ENCODE data around the gene TSPAN5. TPM values are rescaled to one million over a fixed set of nuclear protein-coding genes. Genes with fewer than 3 reads are reported as not detected.

Gene TSPAN5
- total RNA-seq, 1 experiment from 2014 or later: 18.5 TPM

- POLR2A ChIA-PET: interaction anchor here (0.6 to 1.1 kb wide), 4 partner anchors 10 to 1345 kb away, joined by 3 to 4 read pairs (median 4); partner anchors contain the start of gene TSPAN5
- peaks cover 36% of the 10 kb centered on the region for H3K4me1 Mint-ChIP-seq (ENCODE audit: insufficient read depth, unreplicated experiment)
- no peak overlapping the region for H3K4me3 Mint-ChIP-seq (ENCODE audit: unreplicated experiment)
- H3K27ac Mint-ChIP-seq (ENCODE audit: low read depth, unreplicated experiment): no peak overlapping the region
- no peak for TF ChIP-seq CTCF (IDR thresholded peaks at IDR 0.05; ENCODE audit: unreplicated experiment)
- no peaks in the 10 kb centered on the region for H3K9me3 Mint-ChIP-seq (ENCODE audit: unreplicated experiment)
- CTCF ChIA-PET: interaction anchor here (0.7 to 1.1 kb wide), 3 partner anchors 8 to 157 kb away, joined by 3 read pairs; no protein-coding TSS in a partner anchor
- DNase-seq (ENCODE audit: unreplicated experiment): no peak
- H3K27me3 Mint-ChIP-seq (ENCODE audit: insufficient read depth, unreplicated experiment): no peaks in the 10 kb centered on the region
- BruUV-seq (replicated peaks): no TSS peak
- H3K36me3 Mint-ChIP-seq (ENCODE audit: insufficient read depth, unreplicated experiment): no peaks in the 10 kb centered on the region
- intact Hi-C loops (cut with micrococcal nuclease): no loop called here
Measured at GRCh38 chr4:98624642-98625041, 33.8 kb downstream of the TSPAN5 start.

GRCh38 chr4:98624144-98624543, 34.3 kb downstream of the TSPAN5 start:
- DNase-seq (ENCODE audit: unreplicated experiment): no peak
- Mint-ChIP-seq H3K9me3 (ENCODE audit: unreplicated experiment) (no peaks in the 10 kb centered on the region), H3K27me3 (ENCODE audit: insufficient read depth, unreplicated experiment) (no peaks in the 10 kb centered on the region), H3K27ac (ENCODE audit: low read depth, unreplicated experiment) (no peak overlapping the region), H3K36me3 (ENCODE audit: insufficient read depth, unreplicated experiment) (no peaks in the 10 kb centered on the region), H3K4me1 (ENCODE audit: insufficient read depth, unreplicated experiment) (peaks cover 36% of the 10 kb centered on the region), H3K4me3 (ENCODE audit: unreplicated experiment) (no peak overlapping the region)
- ChIA-PET POLR2A (interaction anchor here (0.5 to 1.4 kb wide), 5 partner anchors 11 to 1346 kb away, joined by 3 to 4 read pairs (median 4); no protein-coding TSS in a partner anchor), CTCF (interaction anchor here (1.1 kb wide), 1 partner anchor 157 kb away, joined by 3 read pairs; no protein-coding TSS in a partner anchor)
- intact Hi-C loops (cut with micrococcal nuclease): no loop called here
- no TSS peak for BruUV-seq (replicated peaks)
- no peak for TF ChIP-seq CTCF (IDR thresholded peaks at IDR 0.05; ENCODE audit: unreplicated experiment)

- Mint-ChIP-seq H3K4me1 (ENCODE audit: insufficient read depth, unreplicated experiment) (peaks cover 36% of the 10 kb centered on the region), H3K9me3 (ENCODE audit: unreplicated experiment) (no peaks in the 10 kb centered on the region), H3K4me3 (ENCODE audit: unreplicated experiment) (no peak overlapping the region), H3K27me3 (ENCODE audit: insufficient read depth, unreplicated experiment) (no peaks in the 10 kb centered on the region), H3K27ac (ENCODE audit: low read depth, unreplicated experiment) (no peak overlapping the region), H3K36me3 (ENCODE audit: insufficient read depth, unreplicated experiment) (no peaks in the 10 kb centered on the region)
- ChIA-PET POLR2A (interaction anchor here (0.5 to 1.4 kb wide), 3 partner anchors 32 to 308 kb away, joined by 3 to 4 read pairs (median 3); no protein-coding TSS in a partner anchor), CTCF (no interaction called here)
- no peak for TF ChIP-seq CTCF (IDR thresholded peaks at IDR 0.05; ENCODE audit: unreplicated experiment)
- intact Hi-C loops (cut with micrococcal nuclease): no loop called here
- DNase-seq (ENCODE audit: unreplicated experiment): no peak
- BruUV-seq (replicated peaks): no TSS peak
Measured at GRCh38 chr4:98623126-98623802, 35.1 kb downstream of the TSPAN5 start.

GRCh38 chr4:98620087-98620784, 38.2 kb downstream of the TSPAN5 start:
- DNase-seq (ENCODE audit: unreplicated experiment): no peak
- CTCF ChIA-PET: interaction anchor here (0.9 kb wide), 1 partner anchor 11 kb away, joined by 3 read pairs; no protein-coding TSS in a partner anchor
- POLR2A ChIA-PET: no interaction called here
- no peaks in the 10 kb centered on the region for H3K9me3 Mint-ChIP-seq (ENCODE audit: unreplicated experiment)
- no peak overlapping the region for H3K27ac Mint-ChIP-seq (ENCODE audit: low read depth, unreplicated experiment)
- H3K4me1 Mint-ChIP-seq (ENCODE audit: insufficient read depth, unreplicated experiment): peaks cover 13% of the 10 kb centered on the region
- TF ChIP-seq CTCF (IDR thresholded peaks at IDR 0.05; ENCODE audit: unreplicated experiment): no peak
- H3K27me3 Mint-ChIP-seq (ENCODE audit: insufficient read depth, unreplicated experiment): no peaks in the 10 kb centered on the region
- no TSS peak for BruUV-seq (replicated peaks)
- intact Hi-C loops (cut with micrococcal nuclease): no loop called here
- H3K4me3 Mint-ChIP-seq (ENCODE audit: unreplicated experiment): no peak overlapping the region
- H3K36me3 Mint-ChIP-seq (ENCODE audit: insufficient read depth, unreplicated experiment): no peaks in the 10 kb centered on the region

Data from MCF 10A (cell line).